Endothelial cell of umbilical vein (primary cell): ENCODE data around the gene MGST2.

ENCODE experiments used
- CTCF ChIP-seq, 2 donors: IDR thresholded peaks; 1 replicate in 1 of 2; 2 replicates in 1 of 2; pipeline ENCODE4 v1.5.1; 2011; ENCODE audit warnings: low read length in 2 of 2, mild to moderate bottlenecking in 2 of 2, moderate library complexity in 2 of 2, control low read depth in 1 of 2, inconsistent platforms in 1 of 2, low read depth in 1 of 2; ENCODE audit not compliant: insufficient read depth in 1 of 2; ENCODE audit errors: extremely low read depth in 1 of 2
- EZH2 ChIP-seq: IDR thresholded peaks from 2 replicates; pipeline ENCODE4 v1.6.1; 2012; ENCODE audit warnings: borderline replicate concordance, low read depth, mild to moderate bottlenecking, moderate library complexity, low read length, inconsistent platforms; ENCODE audit not compliant: severe bottlenecking
- MAX ChIP-seq: IDR thresholded peaks from 2 replicates; pipeline ENCODE4 v1.6.1; 2011; ENCODE audit not compliant: insufficient read depth, insufficient read length
- MYC ChIP-seq: IDR thresholded peaks from one replicate; pipeline ENCODE4 v1.6.1; 2011; ENCODE audit warnings: mild to moderate bottlenecking, low read depth, low read length
- POLR2A ChIP-seq: IDR thresholded peaks from 2 replicates; pipeline ENCODE4 v1.6.1; 2012; ENCODE audit warnings: low read depth, mild to moderate bottlenecking, control low read depth, low read length

- TF ChIP-seq MYC (no peak), CTCF (IDR thresholded peaks at IDR 0.05; ENCODE audit: extremely low read depth in 1 of 2, insufficient read depth in 1 of 2, low read depth in 1 of 2, low read length in 2 of 2) (no peak), MAX (no peak), POLR2A (no peak), EZH2 (no peak)
Measured at GRCh38 chr4:139645458-139645857, 20.2 kb upstream of the MGST2 start.
